ENCODE results near the gene PLA2G4D. TPM values are rescaled to one million over a fixed set of nuclear protein-coding genes. Genes with fewer than 3 reads are reported as not detected.

Gene PLA2G4D
- polyA plus RNA-seq, 1 experiment = not detected

DNA sequence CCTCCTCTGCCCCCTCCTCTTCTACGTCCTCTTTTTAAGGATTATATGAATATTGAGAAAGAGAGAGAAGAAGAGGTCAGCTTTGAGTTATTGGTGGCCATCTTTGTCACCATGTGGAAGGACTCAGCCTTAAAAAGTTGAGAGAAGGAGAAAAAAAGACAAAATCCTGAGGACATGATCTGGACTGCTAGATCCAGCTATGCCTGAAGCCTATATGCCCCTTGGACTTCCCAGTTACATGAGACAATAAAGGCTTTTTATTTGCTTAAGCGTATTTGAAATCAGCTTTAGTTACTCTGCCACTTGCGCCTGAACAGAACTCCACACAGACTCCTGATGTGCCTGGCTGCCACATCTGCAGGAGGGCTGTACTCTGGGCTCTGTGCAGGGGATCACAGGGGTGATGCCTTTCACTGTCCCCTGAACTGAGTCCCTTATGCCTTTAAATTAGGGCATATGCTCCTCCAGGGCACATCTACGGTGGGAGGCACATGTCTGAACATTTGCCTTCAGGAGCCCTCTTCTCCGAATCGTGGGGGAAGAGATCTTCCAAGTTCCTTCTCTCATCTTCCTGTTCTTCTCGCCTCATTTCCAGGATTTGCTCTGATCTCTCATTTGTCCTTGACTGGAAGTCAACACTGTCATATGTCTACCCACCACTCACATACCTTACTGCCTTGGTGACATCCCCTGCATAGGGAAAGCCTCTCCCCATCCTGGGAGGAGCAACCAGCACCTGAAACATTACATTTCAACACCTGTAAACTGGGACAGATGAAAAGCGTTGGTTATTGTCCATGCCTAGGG, 59.5 kb downstream of the PLA2G4D start:
- ChIA-PET CTCF (no interaction called here), POLR2A (no interaction called here)
- DNase-seq (ENCODE audit: low read depth, low spot score) = no peak
- Histone ChIP-seq H3K4me3 (ENCODE audit: low read depth, low read length) (no peak overlapping the region), H3K27ac (ENCODE audit: low read depth, low read length) (no peak overlapping the region), H3K9me3 (ENCODE audit: control insufficient read depth, insufficient read depth, low read length) (peaks cover 12% of the 10 kb centered on the region), H3K27me3 (ENCODE audit: control insufficient read depth, insufficient read depth, low read length) (peaks cover 22% of the 10 kb centered on the region)
- TF ChIP-seq, protein P1, sequence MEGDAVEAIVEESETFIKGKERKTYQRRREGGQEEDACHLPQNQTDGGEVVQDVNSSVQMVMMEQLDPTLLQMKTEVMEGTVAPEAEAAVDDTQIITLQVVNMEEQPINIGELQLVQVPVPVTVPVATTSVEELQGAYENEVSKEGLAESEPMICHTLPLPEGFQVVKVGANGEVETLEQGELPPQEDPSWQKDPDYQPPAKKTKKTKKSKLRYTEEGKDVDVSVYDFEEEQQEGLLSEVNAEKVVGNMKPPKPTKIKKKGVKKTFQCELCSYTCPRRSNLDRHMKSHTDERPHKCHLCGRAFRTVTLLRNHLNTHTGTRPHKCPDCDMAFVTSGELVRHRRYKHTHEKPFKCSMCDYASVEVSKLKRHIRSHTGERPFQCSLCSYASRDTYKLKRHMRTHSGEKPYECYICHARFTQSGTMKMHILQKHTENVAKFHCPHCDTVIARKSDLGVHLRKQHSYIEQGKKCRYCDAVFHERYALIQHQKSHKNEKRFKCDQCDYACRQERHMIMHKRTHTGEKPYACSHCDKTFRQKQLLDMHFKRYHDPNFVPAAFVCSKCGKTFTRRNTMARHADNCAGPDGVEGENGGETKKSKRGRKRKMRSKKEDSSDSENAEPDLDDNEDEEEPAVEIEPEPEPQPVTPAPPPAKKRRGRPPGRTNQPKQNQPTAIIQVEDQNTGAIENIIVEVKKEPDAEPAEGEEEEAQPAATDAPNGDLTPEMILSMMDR (IDR thresholded peaks at IDR 0.05; ENCODE audit: low read depth, low read length) = no peak

DNA sequence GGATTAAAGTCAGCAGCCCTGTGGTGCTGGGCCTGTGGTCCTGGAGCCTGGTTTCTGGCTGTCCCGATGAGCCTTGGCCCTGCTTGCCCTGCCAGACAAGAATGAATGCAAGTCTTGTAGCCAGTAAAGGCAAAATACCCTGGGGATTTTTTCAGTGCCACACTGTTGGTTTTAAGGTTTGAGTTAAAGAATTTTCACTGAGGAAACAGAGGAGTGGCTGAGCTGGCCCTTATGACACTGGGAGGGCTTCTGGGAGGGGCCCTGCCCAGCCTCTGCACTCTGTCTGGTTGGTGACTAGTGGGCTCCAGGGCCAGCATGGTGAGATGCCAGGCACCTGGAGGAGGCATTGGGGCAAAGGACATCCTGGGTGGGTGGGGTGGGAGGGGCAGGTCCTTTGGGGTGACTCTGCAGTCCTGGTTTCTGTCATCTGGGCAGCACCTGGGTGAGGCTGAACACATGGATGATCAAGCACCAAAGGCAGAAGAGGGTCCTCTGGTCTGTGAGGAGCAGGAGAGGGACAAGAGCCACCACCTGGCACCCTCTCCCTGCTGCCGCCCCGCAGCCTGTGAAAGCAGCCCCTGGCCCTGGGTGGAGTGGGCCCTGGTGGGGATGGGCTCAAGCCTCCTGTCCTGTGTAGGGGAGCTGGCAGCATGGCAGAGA, 61.0 kb downstream of the PLA2G4D start:
- CTCF ChIA-PET = interaction anchor here (0.9 kb wide), 1 partner anchor 44 kb away, joined by 3 read pairs; no protein-coding TSS in a partner anchor
- TF ChIP-seq, protein P1 (IDR thresholded peaks at IDR 0.05; ENCODE audit: low read depth, low read length) = no peak
- peaks cover 27% of the 10 kb centered on the region for H3K27me3 ChIP-seq (ENCODE audit: control insufficient read depth, insufficient read depth, low read length)
- POLR2A ChIA-PET = no interaction called here
- no peak overlapping the region for H3K4me3 ChIP-seq (ENCODE audit: low read depth, low read length)
- peaks cover 12% of the 10 kb centered on the region for H3K9me3 ChIP-seq (ENCODE audit: control insufficient read depth, insufficient read depth, low read length)
- DNase-seq (ENCODE audit: low read depth, low spot score) = no peak
- H3K27ac ChIP-seq (ENCODE audit: low read depth, low read length) = no peak overlapping the region

DNA sequence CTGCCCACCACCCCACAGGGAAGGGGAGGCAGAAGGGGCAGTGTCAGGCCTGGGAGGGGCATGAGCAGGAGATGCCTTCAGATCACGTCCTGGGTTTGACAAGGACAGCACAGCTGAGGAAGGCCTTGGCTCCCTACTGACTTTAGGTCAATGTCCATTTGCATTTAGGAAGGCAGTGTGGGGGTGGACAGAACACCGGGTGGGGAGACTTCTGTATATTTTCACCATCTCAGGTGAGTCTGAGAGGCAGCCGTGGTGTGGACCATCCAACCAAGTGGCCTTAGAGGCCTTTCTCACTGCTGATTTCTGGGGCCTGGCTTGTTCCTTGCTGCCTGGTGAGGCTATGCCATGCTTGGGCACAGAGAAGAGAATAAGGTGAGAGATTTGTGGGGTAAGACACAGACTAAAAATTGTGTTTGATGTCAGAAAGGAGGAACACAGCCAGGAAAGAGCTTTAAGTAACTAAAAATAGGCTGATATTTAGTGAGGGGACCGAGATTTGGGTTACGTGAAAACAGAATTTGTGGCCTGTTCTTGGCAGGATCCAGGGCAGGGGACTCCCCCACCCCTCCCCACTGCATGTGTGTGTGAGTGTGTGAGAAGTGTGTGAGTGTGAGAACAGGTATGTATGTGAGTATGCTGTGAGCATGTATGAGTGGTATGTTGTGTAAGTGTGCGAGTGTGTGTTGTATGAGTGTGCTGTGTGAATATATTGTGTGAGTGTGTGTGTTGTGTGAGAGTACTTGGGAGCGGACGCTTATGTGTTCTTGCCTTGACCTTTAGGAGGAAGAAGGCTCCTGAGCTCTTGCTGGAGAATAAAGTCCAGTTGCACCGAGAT, 61.8 kb downstream of the PLA2G4D start:
- DNase-seq (ENCODE audit: low read depth, low spot score) = no peak
- peaks cover 32% of the 10 kb centered on the region for H3K27me3 ChIP-seq (ENCODE audit: control insufficient read depth, insufficient read depth, low read length)
- TF ChIP-seq, protein P1 (IDR thresholded peaks at IDR 0.05; ENCODE audit: low read depth, low read length) = no peak
- no peak overlapping the region for H3K27ac ChIP-seq (ENCODE audit: low read depth, low read length)
- H3K9me3 ChIP-seq (ENCODE audit: control insufficient read depth, insufficient read depth, low read length) = peaks cover 12% of the 10 kb centered on the region
- no peak overlapping the region for H3K4me3 ChIP-seq (ENCODE audit: low read depth, low read length)
- ChIA-PET CTCF (interaction anchor here (0.9 kb wide), 1 partner anchor 44 kb away, joined by 3 read pairs; no protein-coding TSS in a partner anchor), POLR2A (no interaction called here)

DNA sequence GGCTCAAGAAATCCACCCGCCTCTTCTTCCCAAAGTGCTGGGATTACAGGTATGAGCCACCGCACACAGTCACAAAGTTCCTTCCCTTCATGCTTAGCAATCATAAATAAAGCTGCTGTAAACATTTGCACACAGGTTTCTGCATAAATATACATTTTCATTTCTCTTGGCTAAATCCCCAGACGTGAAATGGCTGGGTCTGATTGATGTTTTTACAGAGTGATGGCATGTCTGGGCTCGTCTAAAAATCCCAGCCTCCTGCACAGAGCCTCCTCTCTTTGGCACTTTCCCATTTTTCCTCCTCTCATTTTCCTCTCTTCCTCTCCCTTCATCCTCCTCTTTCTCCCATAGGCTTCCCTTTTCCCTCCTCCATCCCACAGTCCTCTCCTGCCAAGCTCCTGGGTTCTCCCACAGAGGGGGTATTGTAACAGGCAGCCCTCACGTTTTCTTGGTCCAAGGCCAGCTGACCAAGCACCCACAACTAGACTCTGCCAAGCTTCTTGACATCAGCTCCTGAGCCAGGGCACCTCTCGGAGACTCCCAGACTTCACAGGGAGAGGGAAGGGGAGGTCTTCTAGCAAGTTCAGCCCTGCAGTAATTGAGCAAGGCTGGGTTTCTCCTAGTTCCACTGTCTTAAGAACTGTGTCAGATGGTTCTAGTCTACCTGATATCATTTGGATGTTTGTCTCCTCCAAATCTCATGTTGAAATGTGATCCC, 63.0 kb downstream of the PLA2G4D start:
- CTCF ChIA-PET = no interaction called here
- peaks cover 12% of the 10 kb centered on the region for H3K9me3 ChIP-seq (ENCODE audit: control insufficient read depth, insufficient read depth, low read length)

More for the DNA sequence above, 63.0 kb downstream of the PLA2G4D start:
- TF ChIP-seq, protein P1 (IDR thresholded peaks at IDR 0.05; ENCODE audit: low read depth, low read length) = no peak
- POLR2A ChIA-PET = no interaction called here
- Histone ChIP-seq H3K27me3 (ENCODE audit: control insufficient read depth, insufficient read depth, low read length) (peaks cover 32% of the 10 kb centered on the region), H3K4me3 (ENCODE audit: low read depth, low read length) (no peak overlapping the region), H3K27ac (ENCODE audit: low read depth, low read length) (no peak overlapping the region)
- no peak for DNase-seq (ENCODE audit: low read depth, low spot score)

Measured in AG04450 (cell line).